ENCODE results near the gene NR1D2.

Gene NR1D2

GRCh38 chr3:23993556-23994243 is 48.6 kb downstream of the NR1D2 start:
- no peak for TF ChIP-seq CTCF (conservative IDR thresholded peaks at IDR 0.05)
- H3K27ac ChIP-seq: no peak overlapping the region; the same call in 1 of the 2 replicates

- H3K27ac ChIP-seq: no peak overlapping the region
- no peak for TF ChIP-seq CTCF (conservative IDR thresholded peaks at IDR 0.05)
These were observed 49.1 kb downstream of the NR1D2 start for GRCh38 chr3:23994244-23994569.

GRCh38 chr3:23995219-23995618 is 50.1 kb downstream of the NR1D2 start:
- no peak for TF ChIP-seq CTCF (conservative IDR thresholded peaks at IDR 0.05)
- H3K27ac ChIP-seq: no peak overlapping the region

GRCh38 chr3:23996095-23996524 is 51.0 kb downstream of the NR1D2 start:
- H3K27ac ChIP-seq: no peak overlapping the region
- TF ChIP-seq CTCF (conservative IDR thresholded peaks at IDR 0.05): no peak

- H3K27ac ChIP-seq: peak overlapping the region; percentile 28
- TF ChIP-seq CTCF (conservative IDR thresholded peaks at IDR 0.05): peak; percentile 97
These were observed 54.0 kb downstream of the NR1D2 start for GRCh38 chr3:23999012-23999641.

- no peak overlapping the region for H3K27ac ChIP-seq
- no peak for TF ChIP-seq CTCF (conservative IDR thresholded peaks at IDR 0.05)
These were observed 57.0 kb downstream of the NR1D2 start for GRCh38 chr3:24002129-24002528.

GRCh38 chr3:24003466-24003865 is 58.4 kb downstream of the NR1D2 start:
- H3K27ac ChIP-seq: no peak overlapping the region
- no peak for TF ChIP-seq CTCF (conservative IDR thresholded peaks at IDR 0.05)

Data from VCaP (cell line).